C4-2B (cell line): ENCODE data around the gene HSP90B1.

Experiments used
- ZFX ChIP-seq: fragments of 450-650 bp; IDR thresholded peaks from 2 replicates; pipeline ENCODE4 v1.6.1; 2017
- TF ChIP-seq, protein P1 (sequence below): fragments of 450-650 bp; conservative IDR thresholded peaks from 2 replicates; pipeline ENCODE4 v1.5.1; 2017; ENCODE audit warnings: mild to moderate bottlenecking

GRCh38 chr12:103948746-103949406 lies 18.7 kb downstream of the HSP90B1 start:
- TF ChIP-seq, protein P1, sequence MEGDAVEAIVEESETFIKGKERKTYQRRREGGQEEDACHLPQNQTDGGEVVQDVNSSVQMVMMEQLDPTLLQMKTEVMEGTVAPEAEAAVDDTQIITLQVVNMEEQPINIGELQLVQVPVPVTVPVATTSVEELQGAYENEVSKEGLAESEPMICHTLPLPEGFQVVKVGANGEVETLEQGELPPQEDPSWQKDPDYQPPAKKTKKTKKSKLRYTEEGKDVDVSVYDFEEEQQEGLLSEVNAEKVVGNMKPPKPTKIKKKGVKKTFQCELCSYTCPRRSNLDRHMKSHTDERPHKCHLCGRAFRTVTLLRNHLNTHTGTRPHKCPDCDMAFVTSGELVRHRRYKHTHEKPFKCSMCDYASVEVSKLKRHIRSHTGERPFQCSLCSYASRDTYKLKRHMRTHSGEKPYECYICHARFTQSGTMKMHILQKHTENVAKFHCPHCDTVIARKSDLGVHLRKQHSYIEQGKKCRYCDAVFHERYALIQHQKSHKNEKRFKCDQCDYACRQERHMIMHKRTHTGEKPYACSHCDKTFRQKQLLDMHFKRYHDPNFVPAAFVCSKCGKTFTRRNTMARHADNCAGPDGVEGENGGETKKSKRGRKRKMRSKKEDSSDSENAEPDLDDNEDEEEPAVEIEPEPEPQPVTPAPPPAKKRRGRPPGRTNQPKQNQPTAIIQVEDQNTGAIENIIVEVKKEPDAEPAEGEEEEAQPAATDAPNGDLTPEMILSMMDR: no peak
- no peak for TF ChIP-seq ZFX
